Adipose tissue (tissue), 3 donors: ENCODE results near the gene AGBL3. TPM values are rescaled to one million over a fixed set of nuclear protein-coding genes. Genes with fewer than 3 reads are reported as not detected.

Source experiments
- H3K27ac ChIP-seq: one replicate; pipeline ENCODE4 v1.5.1; 2013; ENCODE audit warnings: low read depth, low read length
- WGBS, 3 donors: extraction: QIAGEN DNeasy Blood & Tissue Kit; methylation state at CpG; one replicate each; pipeline ENCODE4 v1.1.7; 2013; 5-methylcytosine and 5-hydroxymethylcytosine counted together
- polyA plus RNA-seq, 3 donors: library from polyadenylated mRNA; stranded (reverse); fragments of 200-250 nt; gene quantifications; one replicate each; pipeline ENCODE4 v1.2.3, GENCODE V29; 2013
- donor health status: healthy with polysubstance abuse.
- donor health status: Bipolar disorder and iron deficiency.
- donor health status: healthy.

The AGBL3 gene
- polyA plus RNA-seq, 3 donors, result 0.90 to 1.1 (median 1.1) TPM

GRCh38 chr7:135159359-135160085 lies 173.2 kb downstream of the AGBL3 start:
- no peak overlapping the region for H3K27ac ChIP-seq
- WGBS, 3 donors, result 85 to 93% (median 85%) methylated on average over 2 of the region's 2 CpGs

GRCh38 chr7:135160098-135160857 lies 174.0 kb downstream of the AGBL3 start:
- H3K27ac ChIP-seq, result no peak overlapping the region
- WGBS, 3 donors, result 46 to 81% (median 47%) methylated on average over 5 of the region's 5 CpGs

GRCh38 chr7:135160858-135161653 lies 174.7 kb downstream of the AGBL3 start:
- 35 to 60% (median 39%) methylated on average over 9 of the region's 9 CpGs for whole genome bisulfite sequencing, 3 donors
- H3K27ac ChIP-seq, result peak overlapping the region; percentile 7

GRCh38 chr7:135161669-135162068 lies 175.4 kb downstream of the AGBL3 start:
- peak overlapping the region; percentile 7 for H3K27ac ChIP-seq
- 57 to 81% (median 63%) methylated on average over 6 of the region's 6 CpGs for WGBS, 3 donors

GRCh38 chr7:135162382-135163001 lies 176.2 kb downstream of the AGBL3 start:
- no peak overlapping the region for H3K27ac ChIP-seq
- WGBS, 3 donors, result 95 to 98% (median 97%) methylated on average over 2 of the region's 2 CpGs

GRCh38 chr7:135164357-135165061 lies 178.2 kb downstream of the AGBL3 start:
- no peak overlapping the region for H3K27ac ChIP-seq
- WGBS, 3 donors, result 71 to 83% (median 73%) methylated on average over 18 of the region's 18 CpGs

GRCh38 chr7:135165862-135166261 lies 179.6 kb downstream of the AGBL3 start:
- no peak overlapping the region for H3K27ac ChIP-seq

GRCh38 chr7:135166338-135166990 lies 180.2 kb downstream of the AGBL3 start:
- peak overlapping the region; percentile 34 for H3K27ac ChIP-seq
- WGBS, 3 donors, result 47 to 89% (median 48%) methylated on average over 18 of the region's 18 CpGs

More at GRCh38 chr7:135165862-135166261, 179.6 kb downstream of the AGBL3 start:
- WGBS, 3 donors, result 68 to 70% (median 69%) methylated on average over 4 of the region's 4 CpGs

- WGBS, 3 donors, result 66 to 82% (median 66%) methylated on average over 11 to 12 of the region's 12 CpGs
- no peak overlapping the region for H3K27ac ChIP-seq
Observed at GRCh38 chr7:135167365-135167917, 181.1 kb downstream of the AGBL3 start.

GRCh38 chr7:135168001-135168400 lies 181.7 kb downstream of the AGBL3 start:
- H3K27ac ChIP-seq, result no peak overlapping the region
- WGBS, 3 donors, result 48 to 65% (median 52%) methylated on average over 7 to 8 of the region's 9 CpGs

GRCh38 chr7:135168489-135169140 lies 182.3 kb downstream of the AGBL3 start:
- 89 to 95% (median 89%) methylated on average over 13 of the region's 13 CpGs for WGBS, 3 donors
- no peak overlapping the region for H3K27ac ChIP-seq

GRCh38 chr7:135169141-135169963 lies 183.0 kb downstream of the AGBL3 start:
- WGBS, 3 donors, result 40 to 52% (median 44%) methylated on average over 11 of the region's 11 CpGs

GRCh38 chr7:135169964-135170273 lies 183.6 kb downstream of the AGBL3 start:
- H3K27ac ChIP-seq, result peak overlapping the region; percentile 60
- 0 to 3% (median 2%) methylated on average over 17 of the region's 17 CpGs for WGBS, 3 donors

More at GRCh38 chr7:135169141-135169963, 183.0 kb downstream of the AGBL3 start:
- no peak overlapping the region for H3K27ac ChIP-seq

- WGBS, 3 donors, result 0% methylated on average over 66 to 77 of the region's 77 CpGs
- H3K27ac ChIP-seq, result peak within 1 kb of the TSS; percentile 60
Observed at GRCh38 chr7:135170274-135170997, 184.1 kb downstream of the AGBL3 start, which contains the start of gene CYREN. CYREN (minus strand) TSS chr7:135170707; CDS start chr7:135168922, 1,785 bp downstream.

- 15 to 23% (median 21%) methylated on average over 12 of the region's 12 CpGs for WGBS, 3 donors
- H3K27ac ChIP-seq, result peak overlapping the region; percentile 60
Observed at GRCh38 chr7:135170998-135171481, 184.7 kb downstream of the AGBL3 start.
